ENCODE measurements around the gene ERF. TPM values are rescaled to one million over a fixed set of nuclear protein-coding genes. Genes with fewer than 3 reads are reported as not detected.
A peak's percentile ranks its signal among the peaks of the same experiment; 100 is the strongest.

ERF gene
- total and polyA plus RNA-seq, 2 of the 8 experiments (the other 6 are each of a cell fraction or from before 2014, with no cell fraction given): 43.7 to 62.7 TPM

DNA sequence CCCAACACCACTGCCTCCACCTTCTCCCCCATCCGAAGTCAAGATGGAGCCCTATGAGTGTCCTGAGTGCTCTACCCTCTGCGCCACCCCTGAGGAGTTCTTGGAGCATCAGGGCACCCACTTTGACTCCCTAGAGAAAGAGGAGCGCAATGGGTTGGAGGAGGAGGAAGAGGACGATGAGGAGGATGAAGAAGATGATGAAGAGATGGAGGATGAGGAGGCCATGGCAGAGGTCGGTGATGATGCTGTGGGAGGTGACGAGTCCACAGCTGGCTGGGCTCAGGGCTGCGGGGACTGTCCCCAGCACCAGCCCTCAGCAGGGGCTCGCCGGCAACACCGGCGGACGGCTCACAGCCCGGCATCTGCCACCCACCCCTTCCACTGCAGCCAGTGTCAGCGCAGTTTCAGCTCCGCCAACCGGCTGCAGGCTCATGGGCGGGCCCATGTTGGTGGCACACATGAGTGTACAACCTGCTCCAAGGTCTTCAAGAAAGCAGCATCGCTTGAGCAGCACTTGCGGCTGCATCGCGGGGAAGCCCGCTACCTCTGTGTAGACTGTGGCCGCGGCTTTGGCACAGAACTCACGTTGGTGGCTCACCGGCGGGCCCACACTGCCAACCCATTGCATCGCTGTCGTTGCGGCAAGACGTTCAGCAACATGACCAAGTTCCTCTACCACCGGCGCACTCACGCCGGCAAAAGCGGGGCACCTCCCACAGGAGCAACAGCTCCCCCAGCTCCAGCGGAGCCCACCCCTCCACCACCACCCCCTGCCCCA lies 29.8 kb downstream of the ERF start:
- no peak overlapping the region for H2AK5ac ChIP-seq (ENCODE audit: low read depth, low read length)
- H3K56ac ChIP-seq (replicated peaks; ENCODE audit: insufficient read length, low read depth, low read length): no peak overlapping the region
- ChIA-PET CTCF (ENCODE audit: partially characterized antibody) (interaction anchor here (0.8 to 2.3 kb wide), 6 partner anchors 21 to 116 kb away, joined by 3 to 8 read pairs (median 4); no protein-coding TSS in a partner anchor), POLR2A (ENCODE audit: partially characterized antibody) (interaction anchor here (0.5 to 1.9 kb wide), 4 partner anchors 12 to 54 kb away, joined by 3 to 6 read pairs (median 4); no protein-coding TSS in a partner anchor)
- peaks cover 0 to 1% (median 0%) of the 10 kb centered on the region in 4 experiments; a peak in 1 of 7 replicates for H3K4me1 ChIP-seq (replicated peaks in 1 of 4; ENCODE audit: control insufficient read depth in 3 of 4, insufficient read depth in 4 of 4, low read length in 3 of 4)
- H4K20me1 ChIP-seq (replicated peaks in 1 of 2; ENCODE audit: control insufficient read depth in 1 of 2, insufficient read depth in 2 of 2, low read length in 2 of 2): peaks cover 10 to 27% of the 10 kb centered on the region in 2 experiments
- no peak for DNase-seq (ENCODE audit: low read depth in 1 of 2, low spot score in 2 of 2)
- no peak overlapping the region for H4K91ac ChIP-seq (replicated peaks; ENCODE audit: insufficient read length, low read length)
- WGBS, 2 experiments (ENCODE audit: extremely low coverage in 1 of 2, insufficient coverage in 1 of 2, insufficient read length in 1 of 2, insufficient replicate concordance in 2 of 2, low coverage in 1 of 2, low lambda C conversion rate in 2 of 2, missing lambda C conversion rate in 1 of 2): 95 to 100% methylated on average over 2 to 31 of the region's 37 CpGs
- H3K79me2 ChIP-seq (ENCODE audit: control insufficient read depth in 1 of 2, insufficient read depth in 2 of 2, low read length in 2 of 2): peaks cover 0 to 16% of the 10 kb centered on the region in 2 experiments; a peak in 2 of 4 replicates
- H3K23me2 ChIP-seq (ENCODE audit: low read depth, low read length): peaks cover 6% of the 10 kb centered on the region; the same call in 1 of the 2 replicates
- FAIRE-seq: no peak
- H2BK120ac ChIP-seq (replicated peaks; ENCODE audit: low read depth, low read length): no peak overlapping the region
- H3K4me3 ChIP-seq (ENCODE audit: extremely low read depth in 1 of 4, insufficient read depth in 2 of 4, low read depth in 3 of 4, low read length in 4 of 4): no peak overlapping the region
- no peak overlapping the region for H3K27ac ChIP-seq (ENCODE audit: low read depth, low read length)
- no peaks in the 10 kb centered on the region for H3K9me3 ChIP-seq (ENCODE audit: insufficient read depth in 2 of 2, low read depth in 1 of 2, low read length in 1 of 2)
- H2BK5ac ChIP-seq (ENCODE audit: low read depth, low read length): no peak overlapping the region
- no peak overlapping the region for H3K4ac ChIP-seq (replicated peaks; ENCODE audit: insufficient read length, low read depth, low read length)
- H3K79me1 ChIP-seq (ENCODE audit: low read depth, low read length): peaks cover 10% of the 10 kb centered on the region
- no peaks in the 10 kb centered on the region for H3K27me3 ChIP-seq (replicated peaks in 1 of 4; ENCODE audit: control insufficient read depth in 3 of 4, extremely low read depth in 1 of 4, insufficient read depth in 3 of 4, low read length in 3 of 4)
- no peak overlapping the region for H2AFZ ChIP-seq (ENCODE audit: low read length)
- no peak overlapping the region for H3K18ac ChIP-seq (ENCODE audit: extremely low read depth, low read length)
- H3K36me3 ChIP-seq (ENCODE audit: control insufficient read depth in 2 of 4, insufficient read depth in 4 of 4, low read length in 3 of 4): peaks cover 17 to 39% (median 32%) of the 10 kb centered on the region in 4 experiments
- no peak overlapping the region for H4K5ac ChIP-seq (ENCODE audit: insufficient read length, low read depth, low read length)
- H3K4me2 ChIP-seq (ENCODE audit: insufficient read depth in 1 of 2, low read depth in 2 of 2, low read length in 2 of 2): no peak overlapping the region
- peak overlapping the region; percentile 57; the same call in 1 of the 2 replicates for H4K8ac ChIP-seq (ENCODE audit: extremely low read depth, insufficient read depth, low read length)
- H2BK20ac ChIP-seq (ENCODE audit: low read length): no peak overlapping the region
- H3K23ac ChIP-seq (ENCODE audit: insufficient read length): no peak overlapping the region
- no peak overlapping the region for H2BK12ac ChIP-seq (ENCODE audit: low read depth, low read length)
- H2BK15ac ChIP-seq (ENCODE audit: low read length): no peak overlapping the region
- H3K14ac ChIP-seq (ENCODE audit: insufficient read length): no peak overlapping the region
- H3K9ac ChIP-seq (replicated peaks in 1 of 4; ENCODE audit: extremely low read depth in 1 of 4, low read depth in 3 of 4, low read length in 3 of 4): no peak overlapping the region
- TF ChIP-seq RBBP5 (IDR thresholded peaks at IDR 0.05; ENCODE audit: borderline replicate concordance, low read depth, low read length): no peak
- TF ChIP-seq TCF12 (IDR thresholded peaks at IDR 0.05; ENCODE audit: low read depth, low read length): no peak
- TF ChIP-seq, protein P1, sequence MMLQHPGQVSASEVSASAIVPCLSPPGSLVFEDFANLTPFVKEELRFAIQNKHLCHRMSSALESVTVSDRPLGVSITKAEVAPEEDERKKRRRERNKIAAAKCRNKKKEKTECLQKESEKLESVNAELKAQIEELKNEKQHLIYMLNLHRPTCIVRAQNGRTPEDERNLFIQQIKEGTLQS (IDR thresholded peaks at IDR 0.05; ENCODE audit: insufficient read depth, low read depth, low read length): no peak
- TF ChIP-seq YY1 (IDR thresholded peaks at IDR 0.05; ENCODE audit: low read depth, low read length): no peak
- TF ChIP-seq CEBPB (IDR thresholded peaks at IDR 0.05; ENCODE audit: low read depth, low read length): no peak
- TF ChIP-seq CREB1 (IDR thresholded peaks at IDR 0.05): no peak
- TF ChIP-seq, protein P2, sequence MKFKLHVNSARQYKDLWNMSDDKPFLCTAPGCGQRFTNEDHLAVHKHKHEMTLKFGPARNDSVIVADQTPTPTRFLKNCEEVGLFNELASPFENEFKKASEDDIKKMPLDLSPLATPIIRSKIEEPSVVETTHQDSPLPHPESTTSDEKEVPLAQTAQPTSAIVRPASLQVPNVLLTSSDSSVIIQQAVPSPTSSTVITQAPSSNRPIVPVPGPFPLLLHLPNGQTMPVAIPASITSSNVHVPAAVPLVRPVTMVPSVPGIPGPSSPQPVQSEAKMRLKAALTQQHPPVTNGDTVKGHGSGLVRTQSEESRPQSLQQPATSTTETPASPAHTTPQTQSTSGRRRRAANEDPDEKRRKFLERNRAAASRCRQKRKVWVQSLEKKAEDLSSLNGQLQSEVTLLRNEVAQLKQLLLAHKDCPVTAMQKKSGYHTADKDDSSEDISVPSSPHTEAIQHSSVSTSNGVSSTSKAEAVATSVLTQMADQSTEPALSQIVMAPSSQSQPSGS (IDR thresholded peaks at IDR 0.05; ENCODE audit: low read length): no peak
- TF ChIP-seq POLR2A (IDR thresholded peaks at IDR 0.05; ENCODE audit: control extremely low read depth in 1 of 2, low read depth in 2 of 2, low read length in 2 of 2): no peak
- TF ChIP-seq SIX5 (IDR thresholded peaks at IDR 0.05; ENCODE audit: low read depth, low read length): no peak
